GM12875 (cell line): ENCODE results near the gene ERC2.
"Not testable (repeated sequence)": the region's sequence is repeated elsewhere in the genome, so short reads cannot be mapped to it uniquely, and the experiment has no call there.

Source experiments
- H3K4me3 ChIP-seq: one replicate; pipeline ENCODE4 v1.5.1; 2011; ENCODE audit warnings: low read depth, low read length, control low read depth
- CTCF ChIP-seq: IDR thresholded peaks from 2 replicates; pipeline ENCODE4 v1.5.1; 2011; ENCODE audit warnings: low read depth, mild to moderate bottlenecking, control low read depth, inconsistent platforms, low read length, moderate library complexity, borderline replicate concordance; ENCODE audit not compliant: insufficient read depth

ERC2 gene

GRCh38 chr3:55514962-55515361 is 953.3 kb downstream of the ERC2 start:
- H3K4me3 ChIP-seq, result no peak overlapping the region
- TF ChIP-seq CTCF, result no peak

- TF ChIP-seq CTCF, result no peak
Observed at GRCh38 chr3:55512571-55513343, 955.5 kb downstream of the ERC2 start.

GRCh38 chr3:55511895-55512570 is 956.2 kb downstream of the ERC2 start:
- H3K4me3 ChIP-seq, result no peak overlapping the region
- no peak for TF ChIP-seq CTCF

More at GRCh38 chr3:55512571-55513343, 955.5 kb downstream of the ERC2 start:
- no peak overlapping the region for H3K4me3 ChIP-seq

GRCh38 chr3:55508335-55508734 is 959.9 kb downstream of the ERC2 start:
- no peak for TF ChIP-seq CTCF
- H3K4me3 ChIP-seq, result no peak overlapping the region

- no peak for TF ChIP-seq CTCF
Observed at GRCh38 chr3:55507808-55508207, 960.5 kb downstream of the ERC2 start.

GRCh38 chr3:55505776-55506175 is 962.5 kb downstream of the ERC2 start:
- no peak for TF ChIP-seq CTCF
- no peak overlapping the region for H3K4me3 ChIP-seq

More at GRCh38 chr3:55507808-55508207, 960.5 kb downstream of the ERC2 start:
- H3K4me3 ChIP-seq, result no peak overlapping the region

- H3K4me3 ChIP-seq, result not testable (repeated sequence)
- TF ChIP-seq CTCF, result 0 out of 2 replicates have a peak, but pooled peaks have one; percentile 13
Observed at GRCh38 chr3:55505102-55505501, 963.2 kb downstream of the ERC2 start.
